Stimulated activated naive CD8-positive, alpha-beta T cell treated with anti-CD3 and anti-CD28 coated beads, Interleukin-15, Interleukin-2, amounts not matched to agents 100 ng/mL and 50 ng/mL, for 24 hours (primary cell): Measurements from ENCODE around the gene KCTD1.

Experiments used
- H3K27ac Mint-ChIP-seq: one replicate; pipeline ENCODE4 v1.8.0; 2021; ENCODE audit warnings: mild to moderate bottlenecking, mixed read lengths
- H3K27me3 Mint-ChIP-seq: one replicate; pipeline ENCODE4 v1.8.0; 2021; ENCODE audit warnings: mixed read lengths
- H3K36me3 Mint-ChIP-seq: one replicate; pipeline ENCODE4 v1.8.0; 2021; ENCODE audit warnings: low read depth, mixed read lengths
- H3K4me1 Mint-ChIP-seq: one replicate; pipeline ENCODE4 v1.8.0; 2021; ENCODE audit warnings: low read depth, mixed read lengths
- H3K4me3 Mint-ChIP-seq: one replicate; pipeline ENCODE4 v1.8.0; 2021; ENCODE audit warnings: mild to moderate bottlenecking, mixed read lengths
- H3K9me3 Mint-ChIP-seq: one replicate; pipeline ENCODE4 v1.8.0; 2021; ENCODE audit warnings: mixed read lengths

KCTD1 gene

GRCh38 chr18:26548415-26549262 is at the start of gene KCTD1:
TSS of gene KCTD1 (minus strand) at chr18:26548553. CDS start at chr18:26548536, 17 bp downstream.
- Mint-ChIP-seq H3K4me1 (peaks cover 43% of the 10 kb centered on the region), H3K27me3 (peaks cover 41% of the 10 kb centered on the region), H3K4me3 (peak within 1 kb of the TSS; percentile 75), H3K27ac (no peak within 1 kb of the TSS), H3K9me3 (no peaks in the 10 kb centered on the region), H3K36me3 (no peaks in the 10 kb centered on the region)

- Mint-ChIP-seq H3K27me3 (peaks cover 10% of the 10 kb centered on the region), H3K4me1 (no peaks in the 10 kb centered on the region), H3K27ac (no peak overlapping the region), H3K9me3 (no peaks in the 10 kb centered on the region), H3K4me3 (no peak overlapping the region), H3K36me3 (no peaks in the 10 kb centered on the region)
Observed at GRCh38 chr18:26593365-26594320, 45.3 kb upstream of the KCTD1 start.

GRCh38 chr18:26584745-26585144 is 36.4 kb upstream of the KCTD1 start:
- Mint-ChIP-seq H3K36me3 (no peaks in the 10 kb centered on the region), H3K4me1 (no peaks in the 10 kb centered on the region), H3K4me3 (no peak overlapping the region), H3K27ac (no peak overlapping the region), H3K9me3 (no peaks in the 10 kb centered on the region), H3K27me3 (peaks cover 14% of the 10 kb centered on the region)

- no peak overlapping the region for H3K4me3 Mint-ChIP-seq
- peaks cover 7% of the 10 kb centered on the region for H3K4me1 Mint-ChIP-seq
Observed at GRCh38 chr18:26579941-26580618, 31.7 kb upstream of the KCTD1 start.

GRCh38 chr18:26575865-26576217 is 27.5 kb upstream of the KCTD1 start:
- Mint-ChIP-seq H3K9me3 (no peaks in the 10 kb centered on the region), H3K4me1 (peaks cover 10% of the 10 kb centered on the region), H3K36me3 (no peaks in the 10 kb centered on the region), H3K27me3 (peaks cover 44% of the 10 kb centered on the region), H3K4me3 (no peak overlapping the region), H3K27ac (no peak overlapping the region)

More at GRCh38 chr18:26579941-26580618, 31.7 kb upstream of the KCTD1 start:
- no peak overlapping the region for H3K27ac Mint-ChIP-seq
- H3K27me3 Mint-ChIP-seq: peaks cover 40% of the 10 kb centered on the region
- no peaks in the 10 kb centered on the region for H3K9me3 Mint-ChIP-seq
- no peaks in the 10 kb centered on the region for H3K36me3 Mint-ChIP-seq

GRCh38 chr18:26574958-26575864 is 26.9 kb upstream of the KCTD1 start:
- Mint-ChIP-seq H3K27ac (no peak overlapping the region), H3K27me3 (peaks cover 43% of the 10 kb centered on the region), H3K36me3 (no peaks in the 10 kb centered on the region), H3K4me3 (peak overlapping the region; percentile 60), H3K4me1 (peaks cover 10% of the 10 kb centered on the region), H3K9me3 (no peaks in the 10 kb centered on the region)

- no peak overlapping the region for H3K4me3 Mint-ChIP-seq
- no peaks in the 10 kb centered on the region for H3K36me3 Mint-ChIP-seq
- H3K9me3 Mint-ChIP-seq: no peaks in the 10 kb centered on the region
- H3K27ac Mint-ChIP-seq: no peak overlapping the region
- H3K4me1 Mint-ChIP-seq: no peaks in the 10 kb centered on the region
- H3K27me3 Mint-ChIP-seq: no peaks in the 10 kb centered on the region
Observed at GRCh38 chr18:26568926-26569665, 20.7 kb upstream of the KCTD1 start.

GRCh38 chr18:26568513-26568912 is 20.2 kb upstream of the KCTD1 start:
- H3K36me3 Mint-ChIP-seq: no peaks in the 10 kb centered on the region
- no peak overlapping the region for H3K27ac Mint-ChIP-seq
- peaks cover 1% of the 10 kb centered on the region for H3K27me3 Mint-ChIP-seq
- H3K4me1 Mint-ChIP-seq: no peaks in the 10 kb centered on the region
- H3K4me3 Mint-ChIP-seq: no peak overlapping the region
- H3K9me3 Mint-ChIP-seq: no peaks in the 10 kb centered on the region

GRCh38 chr18:26566874-26567555 is 18.7 kb upstream of the KCTD1 start:
- peaks cover 10% of the 10 kb centered on the region for H3K27me3 Mint-ChIP-seq
- no peaks in the 10 kb centered on the region for H3K36me3 Mint-ChIP-seq
- no peak overlapping the region for H3K4me3 Mint-ChIP-seq
- H3K27ac Mint-ChIP-seq: no peak overlapping the region
- H3K4me1 Mint-ChIP-seq: no peaks in the 10 kb centered on the region
- H3K9me3 Mint-ChIP-seq: no peaks in the 10 kb centered on the region

- H3K27me3 Mint-ChIP-seq: peaks cover 13% of the 10 kb centered on the region
- H3K27ac Mint-ChIP-seq: no peak overlapping the region
- H3K36me3 Mint-ChIP-seq: no peaks in the 10 kb centered on the region
- H3K9me3 Mint-ChIP-seq: no peaks in the 10 kb centered on the region
- no peak overlapping the region for H3K4me3 Mint-ChIP-seq
- no peaks in the 10 kb centered on the region for H3K4me1 Mint-ChIP-seq
Observed at GRCh38 chr18:26565514-26565913, 17.2 kb upstream of the KCTD1 start.

GRCh38 chr18:26563024-26563423 is 14.7 kb upstream of the KCTD1 start:
- H3K36me3 Mint-ChIP-seq: no peaks in the 10 kb centered on the region
- H3K27me3 Mint-ChIP-seq: peaks cover 29% of the 10 kb centered on the region
- H3K9me3 Mint-ChIP-seq: no peaks in the 10 kb centered on the region
- H3K27ac Mint-ChIP-seq: no peak overlapping the region
- H3K4me1 Mint-ChIP-seq: no peaks in the 10 kb centered on the region
- no peak overlapping the region for H3K4me3 Mint-ChIP-seq

- Mint-ChIP-seq H3K27ac (no peak overlapping the region), H3K36me3 (no peaks in the 10 kb centered on the region), H3K27me3 (peaks cover 33% of the 10 kb centered on the region), H3K4me3 (no peak overlapping the region), H3K4me1 (no peaks in the 10 kb centered on the region), H3K9me3 (no peaks in the 10 kb centered on the region)
Observed at GRCh38 chr18:26562568-26562967, 14.2 kb upstream of the KCTD1 start.

GRCh38 chr18:26561769-26562168 is 13.4 kb upstream of the KCTD1 start:
- Mint-ChIP-seq H3K4me3 (no peak overlapping the region), H3K27me3 (peaks cover 38% of the 10 kb centered on the region), H3K9me3 (no peaks in the 10 kb centered on the region), H3K27ac (no peak overlapping the region), H3K4me1 (no peaks in the 10 kb centered on the region), H3K36me3 (no peaks in the 10 kb centered on the region)
